Activated CD4-positive, alpha-beta T cell treated with anti-CD3 and anti-CD28 coated beads, Interleukin-10, Interleukin-2, amounts not matched to agents 100 ng/mL and 50 ng/mL, durations not matched to agents 16 hours and 8 hours (primary cell): ENCODE data around the gene CREM.
"Not testable (repeated sequence)": the region's sequence is repeated elsewhere in the genome, so short reads cannot be mapped to it uniquely, and the experiment has no call there.

Source experiments
- DNase-seq: peaks from one replicate; pipeline ENCODE4 v3.0.0-alpha.2; 2020

CREM gene

GRCh38 chr10:35195361-35196306, 69.0 kb downstream of the CREM start:
- peak; percentile 91 for DNase-seq

DNA sequence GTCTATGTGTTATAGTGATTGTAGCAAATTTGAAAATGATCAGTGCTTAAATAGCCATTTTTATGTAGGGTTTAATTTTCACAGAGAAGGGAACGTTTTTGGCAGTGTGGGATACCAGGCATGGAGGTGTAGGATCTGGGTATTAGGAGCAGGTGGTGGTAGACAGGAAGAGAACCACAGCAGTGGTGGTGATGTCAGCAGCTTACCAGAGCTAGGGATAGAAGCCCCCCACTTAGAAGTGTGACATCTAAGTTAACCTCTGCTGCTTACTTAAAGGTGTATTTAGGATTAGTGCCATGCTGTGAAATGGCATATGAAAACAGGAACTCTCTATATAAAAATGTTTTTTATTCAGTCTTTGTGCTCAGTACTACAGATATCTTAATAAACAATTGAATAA, 73.8 kb downstream of the CREM start:
- no peak for DNase-seq

DNA sequence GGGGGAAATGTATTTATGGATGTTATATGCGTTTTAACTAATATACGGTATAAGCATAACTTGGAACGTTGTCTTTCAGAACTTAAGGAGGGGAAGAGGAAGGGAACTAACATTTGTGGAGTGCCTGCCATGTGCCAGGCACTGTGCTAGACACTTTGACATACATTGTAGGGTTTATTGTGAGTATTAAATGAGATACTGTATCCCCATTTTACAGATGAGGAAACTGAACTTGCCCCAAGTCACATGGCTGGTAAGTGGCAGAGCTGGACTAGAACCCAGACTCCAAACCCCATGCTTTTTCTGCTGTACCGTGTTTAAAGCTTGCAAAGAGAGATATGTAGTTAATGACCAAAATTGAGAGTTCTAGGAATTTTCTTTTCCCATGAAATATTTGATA, 74.6 kb downstream of the CREM start:
- no peak for DNase-seq

GRCh38 chr10:35202050-35202449, 75.4 kb downstream of the CREM start:
- no peak for DNase-seq

DNA sequence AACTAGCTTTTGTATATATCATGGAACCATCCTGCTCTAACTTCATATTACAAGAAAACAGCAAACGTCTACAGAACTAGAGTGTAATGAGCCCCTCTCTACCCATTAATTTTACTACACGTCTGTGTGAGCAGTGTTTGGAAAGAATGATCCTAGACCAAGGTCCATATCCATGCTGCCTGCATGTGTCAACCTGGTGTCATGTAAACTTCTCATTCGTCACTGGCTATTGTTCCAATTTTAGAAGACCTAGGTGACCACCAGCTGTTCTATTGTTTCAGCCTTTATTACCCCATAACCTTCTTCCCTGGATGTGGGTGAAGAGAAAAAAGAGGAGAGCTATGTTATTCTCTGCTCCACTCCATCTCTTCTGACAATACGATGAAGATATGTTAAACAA, 77.1 kb downstream of the CREM start:
- no peak for DNase-seq

- no peak for DNase-seq
Measured at GRCh38 chr10:35204650-35205319, 78.1 kb downstream of the CREM start.

- DNase-seq = no peak
Measured at GRCh38 chr10:35206274-35206673, 79.6 kb downstream of the CREM start.

- DNase-seq = peak; percentile 93
Measured at GRCh38 chr10:35208536-35208935, 81.9 kb downstream of the CREM start.

GRCh38 chr10:35208949-35209613, 82.4 kb downstream of the CREM start:
- no peak for DNase-seq

- no peak for DNase-seq
Measured at GRCh38 chr10:35210961-35211360, 84.3 kb downstream of the CREM start.

DNA sequence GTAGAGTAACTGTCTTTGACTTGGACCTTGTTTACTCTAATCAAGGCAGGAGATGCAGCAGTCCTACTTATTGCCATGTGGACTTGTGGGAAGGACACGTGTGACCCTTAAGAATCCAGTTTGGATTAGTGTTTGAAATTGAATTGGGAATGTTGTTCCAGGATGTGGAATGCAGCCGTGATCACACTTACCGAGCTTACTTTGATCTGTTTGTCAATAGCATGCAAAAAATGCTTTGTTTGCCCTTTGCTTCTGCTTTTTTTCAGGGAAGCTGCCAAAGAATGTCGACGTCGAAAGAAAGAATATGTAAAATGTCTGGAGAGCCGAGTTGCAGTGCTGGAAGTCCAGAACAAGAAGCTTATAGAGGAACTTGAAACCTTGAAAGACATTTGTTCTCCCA, 84.7 kb downstream of the CREM start:
- DNase-seq = no peak

DNA sequence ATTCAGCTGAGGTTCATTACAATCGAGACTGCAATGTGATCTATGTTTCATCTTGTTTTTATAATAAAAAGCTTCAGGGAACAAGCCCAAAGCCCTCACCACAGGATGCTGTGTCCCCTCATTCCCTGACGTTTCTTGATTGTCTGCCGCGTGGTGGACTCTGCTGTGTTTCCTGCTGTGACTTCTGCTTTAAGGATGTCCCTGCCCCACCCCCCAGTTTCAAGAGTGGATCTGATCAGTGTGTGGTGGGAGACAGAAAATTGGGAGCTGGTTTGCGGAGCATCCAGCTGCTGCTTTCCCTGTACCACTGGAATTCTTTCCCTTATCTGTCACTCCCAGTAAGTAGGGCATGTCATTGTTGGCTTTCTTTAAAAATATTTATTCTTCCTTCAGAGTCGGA, 86.2 kb downstream of the CREM start:
- DNase-seq = no peak

DNA sequence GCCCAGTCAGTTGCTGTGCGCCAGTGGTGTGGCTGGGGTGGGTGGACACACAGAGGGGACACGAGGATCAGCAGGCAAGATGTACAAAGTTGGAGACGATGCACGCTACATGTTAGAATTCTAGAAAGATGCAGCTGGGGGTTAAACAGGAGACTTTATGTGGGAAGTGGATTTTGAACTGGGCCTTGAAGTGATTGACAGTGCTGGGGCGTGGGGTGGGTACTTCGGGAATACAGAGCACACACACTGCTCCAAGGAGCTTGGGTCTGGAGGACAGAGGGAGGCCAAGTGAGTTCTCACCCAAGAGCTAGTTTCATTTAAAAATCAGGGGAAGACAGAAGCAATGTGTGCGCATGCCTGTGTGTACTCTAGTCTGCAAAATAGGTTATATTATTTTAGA, 87.1 kb downstream of the CREM start:
- no peak for DNase-seq

DNA sequence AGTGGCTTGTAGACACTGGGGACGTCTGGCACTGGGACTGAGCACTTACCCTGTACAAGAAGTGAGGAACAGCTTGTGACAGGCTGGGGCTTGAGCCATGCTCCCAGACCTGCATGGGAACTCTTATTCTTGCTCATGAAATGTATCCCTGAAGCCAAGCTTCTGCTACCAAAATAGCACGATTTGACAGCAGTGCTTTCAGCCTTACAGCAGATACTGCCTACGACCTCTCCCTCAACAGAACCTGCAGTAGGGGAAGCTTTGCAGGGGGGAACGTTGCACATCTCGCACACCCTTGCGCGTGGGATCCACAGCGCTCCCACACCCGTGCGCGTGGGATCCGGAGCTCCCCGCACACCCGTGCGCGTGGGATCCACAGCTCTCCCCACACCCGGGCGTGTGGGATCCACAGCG, 88.0 kb downstream of the CREM start:
- no peak for DNase-seq

DNA sequence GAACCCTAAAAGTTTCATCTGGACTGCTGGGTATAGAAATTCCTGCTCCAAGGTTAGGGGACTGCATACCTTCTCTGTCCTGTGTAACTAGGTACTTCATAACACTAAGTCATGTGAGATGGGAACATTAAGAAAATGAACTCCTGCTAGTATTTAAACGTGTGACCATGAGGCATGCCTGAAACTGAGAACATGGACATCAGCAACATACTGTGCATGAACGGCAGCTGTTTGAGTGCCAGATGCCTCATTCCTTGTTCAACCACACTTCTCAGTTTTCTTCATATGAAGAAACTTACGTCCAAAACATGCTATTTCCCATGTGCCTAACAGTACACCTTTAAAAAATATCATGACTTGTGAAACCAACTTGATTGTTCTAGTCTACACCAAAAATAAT, 88.5 kb downstream of the CREM start:
- DNase-seq = no peak

GRCh38 chr10:35216303-35216905, 89.8 kb downstream of the CREM start:
- DNase-seq = peak; percentile 67

DNA sequence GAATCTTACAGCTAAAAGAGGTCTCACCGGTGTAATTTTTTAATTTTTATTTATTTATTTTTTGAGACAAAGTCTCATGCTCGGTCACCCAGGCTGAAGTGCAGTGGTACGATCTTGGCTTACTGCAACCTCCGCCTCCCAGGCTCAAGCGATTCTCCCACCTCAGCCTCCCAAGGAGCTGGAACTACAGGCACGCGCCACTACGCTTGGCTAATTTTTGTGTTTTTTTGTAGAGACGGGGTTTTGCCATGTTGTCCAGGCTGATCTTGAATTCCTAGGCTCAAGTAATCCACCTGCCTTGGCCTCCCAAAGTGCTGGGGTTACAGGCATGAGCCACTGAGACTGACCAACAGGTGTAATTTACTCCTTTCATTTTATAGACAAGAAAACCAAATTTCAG, 90.3 kb downstream of the CREM start:
- DNase-seq = not testable (repeated sequence)

GRCh38 chr10:35217455-35217854, 90.8 kb downstream of the CREM start:
- no peak for DNase-seq

DNA sequence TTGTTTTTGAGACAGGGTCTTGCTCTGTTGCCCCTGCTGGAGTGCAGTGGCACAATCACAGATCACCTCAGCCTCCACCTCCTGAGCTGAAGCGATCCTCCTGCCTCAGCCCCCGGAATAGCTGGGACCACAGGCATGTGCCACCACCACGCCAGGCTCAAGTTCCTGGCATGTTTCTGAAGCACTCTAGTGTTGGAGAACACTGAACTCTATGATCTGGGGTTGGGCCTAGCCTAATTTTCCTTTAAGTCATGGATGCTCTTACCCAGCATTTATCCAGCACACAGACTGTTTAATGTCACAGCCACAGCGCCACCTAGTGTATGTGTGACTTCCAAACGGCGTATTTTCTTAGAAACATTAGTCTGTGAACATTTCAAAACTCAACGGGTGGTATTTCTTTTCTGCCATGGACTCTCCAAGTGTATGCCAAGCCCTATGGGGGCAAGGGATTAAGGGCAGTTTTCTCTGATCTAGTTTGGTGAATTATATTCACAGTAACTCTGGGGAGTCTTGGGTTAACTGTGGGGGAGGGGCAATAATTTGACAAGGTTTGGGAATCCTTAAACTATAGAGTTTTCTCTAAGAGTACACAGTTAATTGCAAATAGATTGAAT, 91.8 kb downstream of the CREM start:
- peak; percentile 91 for DNase-seq

DNA sequence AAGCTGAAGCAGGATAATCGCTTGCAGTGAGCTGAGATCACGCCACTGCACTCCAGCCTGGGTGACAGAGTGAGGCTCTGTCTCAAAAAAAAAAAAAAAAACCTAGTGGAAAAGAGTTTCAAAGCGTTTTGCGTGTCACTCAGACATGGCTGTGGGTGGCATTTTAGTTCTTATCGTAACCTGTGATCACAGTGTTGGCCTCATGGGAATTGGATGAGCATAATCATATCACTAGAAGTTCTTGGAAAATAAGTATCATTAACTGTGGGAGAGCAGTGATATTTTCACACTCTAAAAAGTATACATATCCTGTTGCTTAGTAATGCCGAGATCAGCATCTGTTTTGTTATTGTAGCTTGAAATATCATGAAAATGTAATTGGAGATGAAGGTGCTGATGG, 92.6 kb downstream of the CREM start:
- DNase-seq = peak; percentile 60

- DNase-seq = no peak
Measured at GRCh38 chr10:35219891-35220890, 93.5 kb downstream of the CREM start.

DNA sequence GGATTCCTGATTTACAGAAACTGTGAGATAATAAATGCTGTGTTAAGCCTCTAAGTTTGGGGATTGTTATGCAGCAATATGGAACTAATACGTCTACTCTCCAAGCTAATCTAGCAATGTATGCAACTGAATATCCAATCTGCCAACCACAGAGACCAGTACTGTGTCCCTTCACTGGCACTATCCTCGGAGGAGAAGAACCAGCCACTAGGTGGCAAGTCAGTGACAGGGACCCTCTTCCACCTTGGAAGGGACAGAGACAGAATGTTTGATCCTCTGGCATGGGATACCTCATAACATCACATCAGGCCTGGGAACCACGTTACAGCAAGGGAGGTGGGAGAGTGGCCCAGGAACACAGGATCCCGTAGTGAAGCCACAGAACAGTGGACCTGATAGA, 96.4 kb downstream of the CREM start:
- DNase-seq = no peak
